Measurements from ENCODE around the gene CRYGB. TPM values are rescaled to one million over a fixed set of nuclear protein-coding genes. Genes with fewer than 3 reads are reported as not detected.

CRYGB gene
- not detected in 5 replicates for total RNA-seq (2022; extraction: Qiagen RNA extraction)

GRCh38 chr2:208146006-208146405, at the start of gene CRYGB:
Gene CRYGB, minus strand, starts transcription at chr2:208146158. Its CDS starts 38 bp downstream, at chr2:208146120.

GRCh38 chr2:208189810-208190503, 44.0 kb upstream of the CRYGB start, which contains the start of gene C2orf80:
Gene C2orf80, minus strand, starts transcription at chr2:208190030. Its CDS starts 3,044 bp downstream, at chr2:208186986.

GRCh38 chr2:208163489-208163888, 17.5 kb upstream of the CRYGB start, which contains the start of gene CRYGA:
Gene CRYGA, minus strand, starts transcription at chr2:208163589. Its CDS starts 33 bp downstream, at chr2:208163556.

GRCh38 chr2:208129744-208130711, 15.9 kb downstream of the CRYGB start, which contains the start of gene CRYGC:
Gene CRYGC, minus strand, starts transcription at chr2:208129828. Its CDS starts 36 bp downstream, at chr2:208129792.

GRCh38 chr2:208124013-208124715, 21.8 kb downstream of the CRYGB start, which contains the start of gene CRYGD:
Gene CRYGD, minus strand, starts transcription at chr2:208124524. Its CDS starts 51 bp downstream, at chr2:208124473.

Other genes with a start within 250 kb of the CRYGB start
- 2.0 to 2.7 TPM (median 2.5 TPM) in 5 replicates for gene PLEKHM3, start 120.6 kb downstream of the CRYGB start, total RNA-seq (2022; extraction: Qiagen RNA extraction)
- not detected in 5 replicates for gene CRYGD, start 21.6 kb downstream of the CRYGB start, total RNA-seq (2022; extraction: Qiagen RNA extraction)
- gene CRYGC, start 16.3 kb downstream of the CRYGB start, total RNA-seq (2022; extraction: Qiagen RNA extraction) = not detected in 5 replicates
- gene CRYGA, start 17.4 kb upstream of the CRYGB start, total RNA-seq (2022; extraction: Qiagen RNA extraction) = not detected in 5 replicates
- gene C2orf80, start 43.9 kb upstream of the CRYGB start, total RNA-seq (2022; extraction: Qiagen RNA extraction) = not detected in 5 replicates
- gene IDH1, start 108.9 kb upstream of the CRYGB start, total RNA-seq (2022; extraction: Qiagen RNA extraction) = 79.0 to 98.1 TPM (median 87.2 TPM) in 5 replicates
- gene PIKFYVE, start 120.1 kb upstream of the CRYGB start, total RNA-seq (2022; extraction: Qiagen RNA extraction) = 4.6 to 9.3 TPM (median 7.4 TPM) in 5 replicates

Measured in A549 treated with dexamethasone at 1 μM for 4 hours (cell line).